Activated naive CD4-positive, alpha-beta T cell treated with anti-CD3 and anti-CD28 coated beads, Interleukin-2, amount 50 U/mL, for 24 hours (primary cell): ENCODE results near the gene ABR.
"Not testable (repeated sequence)": the region's sequence is repeated elsewhere in the genome, so short reads cannot be mapped to it uniquely, and the experiment has no call there.

Source experiments
- H3K27ac Mint-ChIP-seq: one replicate; pipeline ENCODE4 v1.8.0; 2021; ENCODE audit warnings: mild to moderate bottlenecking, mixed read lengths
- H3K27me3 Mint-ChIP-seq: one replicate; pipeline ENCODE4 v1.8.0; 2021; ENCODE audit warnings: mixed read lengths
- H3K36me3 Mint-ChIP-seq: one replicate; pipeline ENCODE4 v1.8.0; 2021; ENCODE audit warnings: mixed read lengths
- H3K4me1 Mint-ChIP-seq: one replicate; pipeline ENCODE4 v1.8.0; 2021; ENCODE audit warnings: mixed read lengths
- H3K4me3 Mint-ChIP-seq: one replicate; pipeline ENCODE4 v1.8.0; 2021; ENCODE audit warnings: mild to moderate bottlenecking, mixed read lengths
- H3K9me3 Mint-ChIP-seq: one replicate; pipeline ENCODE4 v1.8.0; 2021; ENCODE audit warnings: mixed read lengths

Gene ABR

GRCh38 chr17:1150863-1151600, 28.7 kb downstream of the ABR start:
- Mint-ChIP-seq H3K4me3 (no peak overlapping the region), H3K9me3 (no peaks in the 10 kb centered on the region), H3K36me3 (no peaks in the 10 kb centered on the region), H3K4me1 (no peaks in the 10 kb centered on the region), H3K27ac (no peak overlapping the region), H3K27me3 (no peaks in the 10 kb centered on the region)

GRCh38 chr17:1149869-1150268, 29.9 kb downstream of the ABR start:
- no peak overlapping the region for H3K4me3 Mint-ChIP-seq
- H3K27me3 Mint-ChIP-seq: no peaks in the 10 kb centered on the region
- H3K36me3 Mint-ChIP-seq: no peaks in the 10 kb centered on the region
- no peak overlapping the region for H3K27ac Mint-ChIP-seq
- no peaks in the 10 kb centered on the region for H3K9me3 Mint-ChIP-seq
- H3K4me1 Mint-ChIP-seq: no peaks in the 10 kb centered on the region

GRCh38 chr17:1147664-1148063, 32.1 kb downstream of the ABR start:
- Mint-ChIP-seq H3K27me3 (no peaks in the 10 kb centered on the region), H3K4me3 (no peak overlapping the region), H3K27ac (no peak overlapping the region), H3K36me3 (no peaks in the 10 kb centered on the region), H3K9me3 (no peaks in the 10 kb centered on the region), H3K4me1 (no peaks in the 10 kb centered on the region)

GRCh38 chr17:1146561-1147265, 33.1 kb downstream of the ABR start:
- Mint-ChIP-seq H3K36me3 (no peaks in the 10 kb centered on the region), H3K27ac (no peak overlapping the region), H3K9me3 (no peaks in the 10 kb centered on the region), H3K27me3 (no peaks in the 10 kb centered on the region), H3K4me1 (no peaks in the 10 kb centered on the region), H3K4me3 (no peak overlapping the region)

- no peaks in the 10 kb centered on the region for H3K9me3 Mint-ChIP-seq
- H3K27me3 Mint-ChIP-seq: no peaks in the 10 kb centered on the region
- H3K36me3 Mint-ChIP-seq: no peaks in the 10 kb centered on the region
- no peak overlapping the region for H3K27ac Mint-ChIP-seq
- no peak overlapping the region for H3K4me3 Mint-ChIP-seq
- H3K4me1 Mint-ChIP-seq: no peaks in the 10 kb centered on the region
Observed at GRCh38 chr17:1145311-1145986, 34.3 kb downstream of the ABR start.

GRCh38 chr17:1144162-1144561, 35.6 kb downstream of the ABR start:
- no peaks in the 10 kb centered on the region for H3K4me1 Mint-ChIP-seq
- H3K9me3 Mint-ChIP-seq: no peaks in the 10 kb centered on the region
- H3K27me3 Mint-ChIP-seq: no peaks in the 10 kb centered on the region
- no peak overlapping the region for H3K4me3 Mint-ChIP-seq
- no peaks in the 10 kb centered on the region for H3K36me3 Mint-ChIP-seq
- no peak overlapping the region for H3K27ac Mint-ChIP-seq

GRCh38 chr17:1143573-1143972, 36.2 kb downstream of the ABR start:
- H3K4me1 Mint-ChIP-seq: no peaks in the 10 kb centered on the region
- H3K4me3 Mint-ChIP-seq: no peak overlapping the region
- H3K27me3 Mint-ChIP-seq: no peaks in the 10 kb centered on the region
- no peaks in the 10 kb centered on the region for H3K36me3 Mint-ChIP-seq
- no peaks in the 10 kb centered on the region for H3K9me3 Mint-ChIP-seq
- no peak overlapping the region for H3K27ac Mint-ChIP-seq

- no peak overlapping the region for H3K4me3 Mint-ChIP-seq
- no peaks in the 10 kb centered on the region for H3K9me3 Mint-ChIP-seq
- no peaks in the 10 kb centered on the region for H3K36me3 Mint-ChIP-seq
- no peak overlapping the region for H3K27ac Mint-ChIP-seq
- no peaks in the 10 kb centered on the region for H3K27me3 Mint-ChIP-seq
- no peaks in the 10 kb centered on the region for H3K4me1 Mint-ChIP-seq
Observed at GRCh38 chr17:1142561-1142971, 37.2 kb downstream of the ABR start.

- Mint-ChIP-seq H3K4me1 (no peaks in the 10 kb centered on the region), H3K27me3 (no peaks in the 10 kb centered on the region), H3K36me3 (no peaks in the 10 kb centered on the region), H3K9me3 (no peaks in the 10 kb centered on the region), H3K4me3 (no peak overlapping the region), H3K27ac (no peak overlapping the region)
Observed at GRCh38 chr17:1137465-1137894, 42.3 kb downstream of the ABR start.

GRCh38 chr17:1136748-1137147, 43.0 kb downstream of the ABR start:
- H3K4me1 Mint-ChIP-seq: no peaks in the 10 kb centered on the region
- H3K36me3 Mint-ChIP-seq: no peaks in the 10 kb centered on the region
- no peaks in the 10 kb centered on the region for H3K27me3 Mint-ChIP-seq
- H3K4me3 Mint-ChIP-seq: no peak overlapping the region
- no peak overlapping the region for H3K27ac Mint-ChIP-seq
- no peaks in the 10 kb centered on the region for H3K9me3 Mint-ChIP-seq

- Mint-ChIP-seq H3K4me3 (no peak overlapping the region), H3K27me3 (no peaks in the 10 kb centered on the region), H3K36me3 (no peaks in the 10 kb centered on the region), H3K27ac (no peak overlapping the region), H3K4me1 (no peaks in the 10 kb centered on the region), H3K9me3 (no peaks in the 10 kb centered on the region)
Observed at GRCh38 chr17:1134634-1135324, 45.0 kb downstream of the ABR start.

- no peak overlapping the region for H3K4me3 Mint-ChIP-seq
- no peak overlapping the region for H3K27ac Mint-ChIP-seq
- H3K36me3 Mint-ChIP-seq: peaks cover 2% of the 10 kb centered on the region
- H3K4me1 Mint-ChIP-seq: no peaks in the 10 kb centered on the region
- H3K27me3 Mint-ChIP-seq: no peaks in the 10 kb centered on the region
- H3K9me3 Mint-ChIP-seq: no peaks in the 10 kb centered on the region
Observed at GRCh38 chr17:1130191-1130590, 49.6 kb downstream of the ABR start.

GRCh38 chr17:1128463-1128862, 51.3 kb downstream of the ABR start:
- H3K27ac Mint-ChIP-seq, H3K4me3 Mint-ChIP-seq, H3K27me3 Mint-ChIP-seq: not testable (repeated sequence)

GRCh38 chr17:1126801-1127550, 52.8 kb downstream of the ABR start:
- H3K9me3 Mint-ChIP-seq: no peaks in the 10 kb centered on the region
- peaks cover 8% of the 10 kb centered on the region for H3K4me1 Mint-ChIP-seq
- no peak overlapping the region for H3K4me3 Mint-ChIP-seq
- H3K27me3 Mint-ChIP-seq: no peaks in the 10 kb centered on the region
- H3K27ac Mint-ChIP-seq: no peak overlapping the region
- H3K36me3 Mint-ChIP-seq: peaks cover 2% of the 10 kb centered on the region

More at GRCh38 chr17:1128463-1128862, 51.3 kb downstream of the ABR start:
- H3K36me3 Mint-ChIP-seq, H3K4me1 Mint-ChIP-seq, H3K9me3 Mint-ChIP-seq: not testable (repeated sequence)

GRCh38 chr17:1126250-1126797, 53.5 kb downstream of the ABR start:
- Mint-ChIP-seq H3K36me3 (peaks cover 2% of the 10 kb centered on the region), H3K27me3 (no peaks in the 10 kb centered on the region), H3K4me3 (no peak overlapping the region), H3K4me1 (peaks cover 8% of the 10 kb centered on the region), H3K9me3 (no peaks in the 10 kb centered on the region), H3K27ac (no peak overlapping the region)
